GM19023 (cell line): ENCODE measurements around the gene SUGP2.

ENCODE experiments used
- ATAC-seq: cut with Tn5 transposase; IDR thresholded peaks from one replicate; pipeline ENCODE4 v1.9.1; 2021; ENCODE audit warnings: mild to moderate bottlenecking, moderate library complexity; ENCODE audit not compliant: unreplicated experiment

Gene SUGP2

DNA sequence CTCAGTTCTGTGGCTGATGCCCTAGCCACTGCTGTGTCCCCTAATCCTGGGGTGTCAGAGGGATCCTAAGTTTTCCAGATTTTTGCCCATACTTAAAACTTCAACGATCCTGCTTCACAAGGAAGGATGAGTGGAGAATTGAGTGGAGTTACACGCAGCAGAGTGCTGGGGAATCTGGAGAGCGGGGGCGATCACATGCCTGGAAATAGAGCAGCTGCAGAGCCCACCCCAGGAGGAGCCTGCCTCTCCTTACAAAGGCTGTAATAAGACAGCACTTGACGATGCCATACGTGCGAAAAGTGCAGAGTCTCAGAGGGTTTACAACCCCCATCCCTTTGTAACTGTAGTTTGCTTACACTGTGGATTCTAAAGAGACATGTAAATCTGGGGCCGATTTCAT is 40.6 kb downstream of the SUGP2 start:
- no peak for ATAC-seq

DNA sequence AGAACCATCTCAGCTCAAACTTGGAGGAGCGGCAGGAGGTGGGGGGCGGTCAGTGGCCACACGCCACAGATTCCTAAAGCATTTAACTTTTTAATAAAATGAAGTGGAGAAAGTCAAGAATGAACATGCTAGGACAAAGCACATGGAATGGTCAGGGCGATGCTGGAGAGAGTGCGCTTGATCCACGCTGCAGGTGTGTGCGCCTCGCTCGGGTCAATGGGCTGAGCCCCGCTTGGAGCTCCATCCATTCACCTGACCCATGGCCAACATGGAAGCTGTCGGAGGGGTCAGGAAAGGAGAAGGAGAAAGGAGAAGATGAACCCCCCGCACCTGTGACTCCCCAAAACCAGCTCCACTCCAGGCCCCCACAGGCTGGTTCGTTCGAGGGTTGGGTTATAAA is 41.8 kb downstream of the SUGP2 start:
- ATAC-seq: no peak

DNA sequence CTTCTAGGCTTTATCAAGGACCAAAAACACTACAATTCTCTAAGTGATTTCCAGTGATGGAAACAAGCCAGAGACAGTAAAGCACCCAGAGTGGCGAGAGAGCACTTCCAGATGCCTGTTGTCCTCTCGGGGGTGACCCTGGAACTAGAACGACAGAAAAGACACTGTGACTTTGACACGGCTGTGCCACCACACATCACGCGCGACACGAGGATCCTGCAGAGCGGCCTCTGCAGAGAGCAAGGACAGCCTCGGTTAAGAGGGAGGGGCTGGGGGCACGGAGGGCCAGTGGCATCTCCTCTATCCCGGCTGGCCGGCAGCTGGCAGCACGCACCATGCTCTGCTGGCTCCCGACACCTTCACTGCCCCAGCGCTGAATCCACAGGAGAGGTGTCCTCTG is 42.3 kb downstream of the SUGP2 start:
- no peak for ATAC-seq

DNA sequence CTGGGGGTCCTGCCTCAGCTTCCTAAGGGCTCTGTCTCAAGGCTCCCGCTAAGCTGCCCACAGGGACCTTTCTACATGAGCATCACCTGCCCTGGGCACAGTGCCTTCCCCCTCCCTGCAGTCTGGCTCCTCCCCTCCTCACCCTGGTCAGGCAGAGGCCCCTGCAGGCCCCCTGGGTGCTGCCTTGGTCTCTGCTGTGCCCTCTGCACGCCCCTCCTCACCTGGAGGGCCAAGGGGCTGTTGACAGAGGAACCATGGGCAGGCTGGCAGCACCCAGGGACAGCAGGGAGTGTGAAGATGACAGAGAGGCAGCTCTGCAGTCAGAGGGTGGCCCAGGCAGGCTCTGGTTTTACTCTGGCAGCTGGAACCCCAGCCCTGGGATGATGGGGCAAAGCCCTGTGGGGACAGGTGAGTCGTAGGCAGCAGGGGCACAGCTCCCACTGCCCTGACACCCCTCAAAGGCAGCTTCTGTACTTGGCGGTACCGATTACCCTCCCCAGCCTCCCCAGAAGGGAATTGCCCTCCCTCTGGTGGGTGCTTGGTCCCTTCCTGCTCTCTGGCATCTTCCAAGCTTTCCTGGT is 43.1 kb downstream of the SUGP2 start:
- no peak for ATAC-seq

DNA sequence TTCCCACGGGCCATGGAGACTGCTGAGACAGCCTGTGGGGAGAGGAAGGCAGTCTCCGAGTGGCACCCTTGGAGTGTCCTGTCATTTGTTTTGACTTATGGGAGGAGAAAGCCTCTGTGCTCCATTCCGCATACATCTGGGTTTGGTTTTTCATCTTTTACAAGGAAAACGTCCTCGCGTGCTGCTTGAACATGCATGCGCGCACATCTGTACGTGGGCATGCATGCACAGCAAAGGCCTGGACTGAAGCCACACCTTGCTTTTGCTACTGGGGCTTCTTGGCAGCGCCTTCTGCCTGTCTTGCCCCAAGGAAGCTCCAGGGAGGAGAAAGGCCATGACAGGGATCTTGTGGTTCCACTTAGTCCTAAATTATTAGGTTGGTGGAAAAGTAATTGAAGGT is 44.0 kb downstream of the SUGP2 start:
- no peak for ATAC-seq

DNA sequence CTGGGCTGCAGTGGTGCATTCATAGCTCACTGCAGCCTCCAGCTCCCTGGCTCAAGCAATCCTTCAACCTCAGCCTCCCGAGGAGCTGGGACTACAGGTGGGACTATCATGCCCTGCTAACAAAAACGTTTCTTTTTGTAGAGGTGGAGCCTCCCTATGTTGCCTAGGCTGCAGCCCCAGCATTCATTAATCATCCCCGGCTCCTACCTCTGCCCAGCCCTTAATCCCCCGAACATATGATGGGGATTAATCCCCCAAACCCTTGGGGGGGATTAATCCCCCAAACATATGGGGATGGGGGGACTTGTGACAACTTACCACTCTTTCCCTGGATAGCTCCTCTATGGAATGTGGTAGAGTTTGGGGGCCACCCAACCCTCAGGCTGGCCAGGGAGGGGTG is 45.9 kb downstream of the SUGP2 start:
- ATAC-seq: no peak

DNA sequence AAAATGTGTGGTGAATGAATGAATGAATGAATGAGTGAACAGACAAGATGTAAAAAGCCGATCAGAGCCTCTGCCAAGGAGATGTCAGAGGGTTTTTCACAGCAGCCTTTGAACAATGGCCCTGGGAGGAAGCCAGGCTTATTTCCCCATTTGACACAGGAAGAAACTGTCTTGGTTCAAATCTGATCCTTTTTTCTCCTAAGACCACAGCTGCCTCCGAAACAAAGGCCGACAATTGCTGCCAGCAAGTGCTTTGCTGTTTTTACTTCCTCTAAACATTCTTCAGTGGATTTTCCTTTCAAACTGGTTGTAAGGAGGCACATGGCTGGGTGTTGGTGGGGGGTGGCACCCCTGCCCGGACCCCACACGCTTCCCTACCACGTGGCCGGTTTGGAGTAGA is 48.1 kb downstream of the SUGP2 start:
- no peak for ATAC-seq

DNA sequence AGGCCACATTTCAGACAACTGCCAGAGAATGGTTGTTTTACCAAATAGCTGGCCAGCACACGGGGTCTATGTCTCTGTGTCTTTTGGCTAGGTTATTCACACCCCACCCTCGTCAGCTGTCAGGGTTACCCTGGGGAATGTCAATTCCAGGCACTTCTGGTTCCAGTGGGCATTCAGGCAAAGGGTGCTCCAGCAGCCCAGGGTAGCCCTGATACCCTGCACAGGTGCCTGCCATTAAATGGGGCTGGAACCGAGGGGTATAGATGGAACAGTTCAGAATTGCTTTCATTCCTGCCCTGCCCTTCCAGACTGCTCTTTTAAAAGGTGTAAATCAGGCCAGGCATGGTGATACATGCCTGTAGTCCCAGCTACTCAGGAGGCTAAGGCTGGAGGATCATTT is 49.1 kb downstream of the SUGP2 start:
- no peak for ATAC-seq

DNA sequence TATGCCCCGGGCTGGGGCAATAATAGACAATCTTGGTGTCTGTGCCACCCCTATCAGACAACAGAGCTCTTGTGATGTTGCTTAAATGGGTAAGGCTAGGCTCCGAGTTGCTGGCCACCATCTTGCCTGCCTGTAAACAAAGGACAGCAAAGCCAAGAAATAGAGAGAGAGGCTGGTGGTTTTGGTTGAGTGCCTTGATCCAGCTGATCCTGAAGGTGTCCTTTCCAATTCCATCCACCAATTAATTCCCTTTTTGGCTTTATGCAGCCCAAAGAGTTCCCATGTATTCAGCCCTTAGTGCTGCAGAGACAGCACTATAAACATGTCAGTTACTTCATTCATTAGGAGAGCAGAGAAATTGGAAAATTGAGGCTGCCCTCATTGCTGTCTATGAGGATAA is 50.6 kb downstream of the SUGP2 start:
- ATAC-seq: no peak

DNA sequence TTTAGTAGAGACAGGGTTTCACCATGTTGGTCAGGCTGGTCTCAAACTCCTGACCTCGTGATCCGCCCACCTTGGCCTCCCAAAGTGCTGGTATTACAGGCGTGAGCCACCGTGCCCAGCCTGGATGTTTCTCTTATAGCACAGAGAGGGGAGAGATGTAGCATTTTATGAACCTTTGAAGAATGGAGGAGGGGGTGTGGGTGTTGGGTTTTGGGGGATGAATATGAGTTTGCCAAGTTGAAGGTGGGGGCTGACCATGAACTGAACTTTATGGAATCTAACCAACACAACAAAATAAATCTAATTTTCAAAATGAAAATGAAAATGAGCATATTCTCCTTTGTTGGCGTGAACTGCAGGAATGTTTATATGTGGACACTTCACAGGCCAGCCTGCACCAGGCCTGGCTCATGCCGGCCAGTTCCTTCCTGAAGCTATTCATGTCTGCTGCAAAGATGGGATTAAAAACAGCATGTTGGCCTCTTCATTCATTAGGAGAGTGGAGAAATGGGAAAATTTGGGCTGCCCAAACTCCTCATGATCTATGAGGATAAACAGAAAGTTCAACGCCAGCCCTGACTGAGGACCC is 52.8 kb downstream of the SUGP2 start:
- ATAC-seq: no peak

DNA sequence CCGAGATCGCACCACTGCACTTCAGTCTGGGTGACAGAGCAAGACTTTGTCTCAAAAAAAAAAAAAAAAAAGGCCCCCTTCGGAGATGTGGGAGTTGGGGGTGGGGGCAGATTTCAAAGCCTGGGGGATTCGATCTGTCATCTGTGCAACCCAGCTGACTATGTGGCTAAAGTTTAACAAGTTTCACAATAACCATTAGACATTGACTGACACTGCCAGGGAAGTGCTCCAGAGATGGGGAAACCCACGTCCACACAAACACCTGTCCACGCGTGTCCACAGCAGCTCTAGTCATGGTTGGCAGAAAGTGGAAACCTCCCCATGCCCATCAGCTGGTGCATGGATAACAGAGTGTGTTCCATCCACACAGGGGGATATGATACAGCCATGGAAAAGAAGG is 54.7 kb downstream of the SUGP2 start:
- no peak for ATAC-seq

DNA sequence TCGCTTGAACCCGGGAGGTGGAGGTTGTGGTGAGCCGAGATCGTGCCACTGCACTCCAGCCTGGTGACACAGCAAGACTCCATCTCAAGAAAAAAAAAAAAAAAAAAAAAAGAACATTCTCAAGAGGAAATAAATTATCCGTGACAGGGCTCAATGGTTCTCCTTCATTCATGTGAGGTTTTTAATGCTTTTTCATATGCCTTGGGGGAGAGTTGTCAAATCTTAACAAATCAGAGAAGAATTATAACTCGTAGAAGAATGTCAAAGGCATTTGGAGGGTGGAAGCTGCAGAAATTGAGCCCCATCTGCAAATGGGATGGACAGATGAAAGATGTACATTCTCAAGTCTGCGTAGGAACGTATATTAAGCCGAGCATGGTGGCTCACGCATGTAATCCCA is 57.4 kb downstream of the SUGP2 start:
- ATAC-seq: no peak

DNA sequence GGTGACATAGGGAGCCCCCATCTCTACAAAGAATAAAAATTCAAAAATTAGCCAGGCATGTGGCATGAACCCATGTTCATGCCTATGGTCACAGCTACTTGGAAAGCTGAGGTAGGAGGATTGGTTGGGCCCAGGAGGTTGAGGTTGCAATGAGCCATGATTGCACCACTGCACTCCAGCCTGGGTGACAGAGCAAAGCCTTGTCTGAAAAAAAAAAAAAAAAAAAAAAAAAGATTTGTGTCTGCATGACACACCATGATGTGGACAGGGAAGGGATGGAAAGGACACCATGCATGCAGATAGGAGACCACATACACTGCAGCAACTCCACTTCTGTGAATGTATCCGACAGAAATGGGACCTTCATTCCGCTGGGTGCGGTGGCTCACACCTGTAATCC is 58.3 kb downstream of the SUGP2 start:
- no peak for ATAC-seq

DNA sequence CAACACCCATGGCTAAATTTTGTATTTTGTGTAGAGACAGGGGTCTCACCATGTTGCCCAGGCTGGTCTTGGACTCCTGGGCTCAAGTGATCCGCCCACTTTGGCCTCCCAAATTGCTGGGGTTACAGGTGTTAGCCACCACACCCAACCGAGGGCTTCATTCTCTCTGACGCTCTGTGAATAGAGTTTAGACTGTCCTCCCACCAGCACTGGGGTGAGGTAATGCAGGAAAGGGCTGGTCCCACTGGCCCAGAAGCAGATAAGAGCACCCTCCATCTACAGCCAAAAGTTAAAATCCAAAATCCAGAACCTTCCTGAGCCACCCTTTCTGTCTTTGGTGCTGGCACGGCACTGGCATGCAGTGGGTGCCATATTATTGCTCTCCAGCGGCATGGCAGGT is 60.5 kb downstream of the SUGP2 start:
- ATAC-seq: no peak

DNA sequence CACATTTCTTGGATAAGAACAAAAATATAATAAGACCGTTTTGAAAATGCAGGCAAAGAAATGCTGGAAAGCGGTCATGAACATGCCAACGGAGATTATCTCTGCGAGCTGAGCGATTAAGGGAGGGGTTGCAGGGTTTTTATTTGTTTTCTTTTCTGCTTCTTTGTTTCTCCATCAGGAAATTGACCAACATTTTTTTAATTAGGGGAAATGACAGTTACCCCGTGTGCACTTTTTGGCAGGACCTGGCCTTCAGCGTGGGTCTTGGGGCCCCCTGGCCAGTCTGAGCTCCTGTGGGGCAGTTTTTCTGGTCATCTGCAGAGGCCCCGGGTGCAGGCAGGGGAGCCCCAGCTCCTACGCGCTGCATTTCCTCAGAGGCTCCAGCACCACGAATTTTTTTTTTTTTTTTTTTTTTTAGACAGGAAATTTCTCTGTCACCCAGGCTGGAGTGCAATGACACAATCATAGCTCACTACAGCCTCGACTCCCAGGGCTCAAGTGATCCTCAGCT is 61.0 kb downstream of the SUGP2 start:
- no peak for ATAC-seq

DNA sequence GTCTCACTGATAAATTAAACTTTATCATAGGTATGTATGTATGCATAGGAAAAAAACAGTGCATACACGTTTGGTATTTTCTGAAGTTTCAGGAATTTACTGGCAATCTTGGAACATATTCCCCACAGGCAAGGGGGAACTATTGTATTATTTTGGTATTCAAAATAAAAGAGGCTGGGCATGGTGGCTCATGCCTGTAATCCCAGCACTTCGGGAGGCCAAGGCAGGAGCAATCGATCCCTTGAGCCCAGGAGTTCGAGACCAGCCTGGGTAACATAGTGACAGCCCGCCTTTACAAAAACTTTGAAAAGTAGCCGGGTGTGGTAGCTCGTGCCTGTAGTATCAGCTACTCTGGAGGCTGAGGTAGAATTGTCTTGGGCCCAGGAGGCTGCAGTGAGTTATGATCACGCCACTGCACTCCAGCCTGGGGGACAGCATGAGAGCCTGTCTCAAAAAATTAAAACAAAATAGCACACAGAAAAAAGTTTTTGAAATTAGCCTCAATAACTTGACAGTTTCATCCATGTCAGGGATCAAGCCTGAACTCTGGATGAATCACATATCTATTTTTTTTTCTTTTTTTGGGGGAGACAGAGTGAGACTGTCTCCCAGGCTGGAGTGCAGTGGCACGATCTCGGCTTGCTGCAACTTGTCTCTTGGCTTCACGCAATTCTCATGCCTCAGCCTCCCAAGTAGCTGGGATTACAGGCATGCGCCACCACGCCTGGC is 63.2 kb downstream of the SUGP2 start:
- ATAC-seq: no peak

DNA sequence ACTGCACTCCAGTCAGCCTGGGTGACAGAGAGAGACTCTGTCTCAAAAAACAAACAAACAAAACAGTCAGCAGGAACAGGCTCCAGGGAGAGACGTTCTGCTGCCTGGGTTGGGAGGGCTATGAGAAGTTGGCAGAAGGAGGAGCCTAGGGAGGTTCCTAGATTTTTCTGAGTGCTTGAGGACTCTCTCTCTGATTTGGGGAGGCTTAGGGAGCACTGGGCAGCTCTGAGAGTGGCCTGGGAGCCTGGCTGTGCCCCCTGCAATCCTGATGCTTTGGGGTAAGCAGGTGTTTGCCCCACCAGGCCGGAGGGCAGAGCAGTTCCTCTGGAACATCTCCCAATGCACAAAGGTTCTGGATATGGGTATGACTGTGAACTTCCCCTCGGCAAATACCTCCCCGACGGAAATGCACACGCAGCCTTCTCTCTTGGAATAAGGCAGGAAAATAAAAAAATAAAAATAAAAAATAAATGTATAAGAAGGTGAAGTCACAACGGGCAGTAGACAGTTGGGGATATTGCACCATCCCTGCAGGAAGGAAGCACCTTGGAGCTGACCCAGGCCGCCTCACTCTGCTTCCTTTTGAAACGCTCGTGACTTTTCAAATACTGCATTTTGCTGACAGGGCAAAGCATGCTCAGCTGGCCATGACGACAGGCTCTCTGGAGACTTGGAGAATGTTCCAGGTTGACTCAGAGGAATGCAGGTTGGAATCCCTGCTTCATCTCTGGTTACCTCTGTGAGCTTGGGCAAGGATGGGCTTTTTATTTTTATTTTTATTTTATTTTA is 65.8 kb downstream of the SUGP2 start:
- ATAC-seq: no peak

DNA sequence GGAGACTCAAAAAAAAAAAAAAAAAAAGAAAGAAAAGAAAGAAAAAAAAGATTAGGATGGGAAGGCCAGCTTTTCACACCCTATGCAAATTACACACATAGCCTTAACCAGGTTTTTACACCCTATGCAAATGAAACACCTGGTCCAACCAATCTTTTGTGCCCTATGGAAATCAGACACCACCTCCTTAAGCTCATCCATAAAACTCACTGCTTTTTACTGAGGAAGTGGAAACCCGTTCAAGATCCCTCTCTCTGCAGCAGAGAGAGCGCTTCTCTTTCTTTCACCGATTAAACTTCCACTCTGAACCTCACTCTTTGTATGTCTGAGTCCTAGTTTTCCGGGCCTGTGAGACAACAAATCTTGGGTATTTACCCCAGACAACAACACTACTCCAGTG is 67.0 kb downstream of the SUGP2 start:
- ATAC-seq: no peak

DNA sequence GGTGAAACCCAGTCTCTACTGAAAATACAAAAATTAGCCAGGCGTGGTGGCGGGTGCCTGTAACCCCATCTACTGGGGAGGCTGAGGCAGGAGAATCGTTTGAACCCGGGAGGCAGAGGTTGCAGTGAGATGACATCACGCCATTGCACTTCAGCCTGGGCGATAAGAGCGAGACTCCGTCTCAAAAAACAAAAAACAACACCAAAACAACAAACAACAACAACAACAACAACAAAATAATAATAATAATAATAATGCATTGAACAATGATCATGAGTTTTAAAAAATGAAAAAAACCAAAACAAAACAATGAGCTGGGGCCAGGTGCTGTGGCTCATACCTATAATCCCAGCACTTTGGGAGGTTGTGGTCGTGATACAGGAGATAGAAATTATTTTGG is 69.2 kb downstream of the SUGP2 start:
- no peak for ATAC-seq

DNA sequence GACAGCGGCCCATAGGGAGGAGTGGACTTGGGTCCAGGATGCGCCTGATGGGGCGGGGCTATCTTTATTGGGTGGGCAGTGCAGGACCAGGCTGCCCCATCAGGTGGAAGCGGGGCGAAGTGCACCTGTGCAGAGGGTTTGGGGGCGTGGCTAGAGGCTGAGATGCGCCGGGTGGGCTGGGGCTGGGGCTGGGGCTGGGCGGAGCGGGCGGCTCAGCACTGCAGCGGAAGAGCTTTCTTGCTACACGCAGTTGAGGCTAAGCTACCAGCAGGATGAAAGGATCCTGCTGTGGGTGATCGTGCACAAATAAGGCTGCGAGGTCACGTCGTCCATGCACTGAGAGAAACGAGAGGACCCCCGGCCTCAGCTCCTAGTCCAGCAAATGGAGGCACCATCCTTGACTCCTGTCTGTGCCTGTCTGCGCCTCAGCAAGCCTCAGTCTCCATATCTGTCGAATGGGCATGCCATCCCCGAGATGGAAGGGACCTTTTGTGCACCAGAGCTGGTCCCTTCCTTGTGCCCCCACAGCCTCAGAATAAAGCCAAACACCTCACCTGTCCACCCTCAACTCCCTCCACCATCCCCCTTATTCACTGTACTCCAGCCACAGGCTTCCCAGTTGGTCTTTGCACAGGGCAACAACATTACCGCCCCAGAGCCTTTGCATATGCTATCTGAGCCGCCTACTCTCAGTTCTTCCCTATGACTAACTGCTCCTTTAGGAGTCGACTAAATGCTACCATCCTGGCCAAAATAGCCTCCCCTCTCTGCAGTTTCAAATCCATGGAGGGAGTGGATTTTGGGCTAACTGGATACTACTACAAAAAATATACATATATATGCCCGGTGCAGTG is 71.3 kb downstream of the SUGP2 start:
- no peak for ATAC-seq

DNA sequence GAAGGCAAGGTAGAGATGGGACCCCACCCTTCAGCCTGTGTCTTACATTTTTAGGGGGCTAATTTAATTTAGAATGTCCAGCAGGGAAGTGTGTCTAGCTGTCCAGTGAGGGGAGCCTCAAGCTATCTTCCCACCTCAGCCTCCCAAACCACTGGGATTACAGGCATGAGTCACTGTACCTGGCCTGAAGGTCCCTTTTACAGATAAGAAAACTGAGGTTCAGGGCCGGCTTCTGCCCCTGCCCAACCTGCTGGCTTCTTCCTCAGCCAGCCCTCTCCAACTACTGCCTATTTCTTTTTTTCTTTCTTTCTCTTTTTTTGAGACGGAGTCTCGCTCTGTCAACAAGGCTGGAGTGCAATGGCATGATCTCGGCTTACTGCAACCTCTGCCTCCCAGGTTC is 72.9 kb downstream of the SUGP2 start:
- ATAC-seq: no peak
